ENCODE measurements around the gene FAM53B.

DNA sequence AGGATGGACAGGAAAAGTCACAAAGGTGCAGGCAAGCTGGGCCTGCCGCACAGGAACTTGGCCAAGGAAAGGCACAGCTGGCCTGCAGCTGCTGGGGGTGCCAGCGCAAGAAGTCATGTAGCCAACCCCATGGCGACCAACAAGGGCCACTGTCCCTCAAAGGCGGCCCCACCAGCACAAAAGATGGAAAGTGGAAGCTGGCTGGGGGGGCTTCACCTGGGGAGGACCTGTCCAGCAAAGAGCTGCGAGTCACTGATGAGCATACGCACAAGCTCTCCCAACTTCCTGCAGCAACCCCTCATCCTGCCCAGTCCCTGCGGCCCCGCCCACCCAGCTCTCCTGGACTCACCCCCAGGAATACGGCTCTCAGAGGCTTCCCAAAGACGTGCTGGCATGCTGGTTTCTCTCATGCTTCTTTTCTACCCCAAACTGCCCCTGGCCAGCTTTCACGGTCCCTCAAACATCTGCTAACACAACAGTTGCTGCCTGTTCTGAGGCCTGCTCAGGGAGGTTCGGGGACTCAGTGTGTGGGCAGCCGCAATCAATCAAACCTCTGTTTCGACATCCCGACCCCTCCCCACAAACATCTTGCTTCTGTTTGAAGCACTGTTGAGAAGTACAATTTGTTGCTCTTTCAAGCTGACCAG is 67.6 kb downstream of the FAM53B start:
- TF ChIP-seq, protein P1, sequence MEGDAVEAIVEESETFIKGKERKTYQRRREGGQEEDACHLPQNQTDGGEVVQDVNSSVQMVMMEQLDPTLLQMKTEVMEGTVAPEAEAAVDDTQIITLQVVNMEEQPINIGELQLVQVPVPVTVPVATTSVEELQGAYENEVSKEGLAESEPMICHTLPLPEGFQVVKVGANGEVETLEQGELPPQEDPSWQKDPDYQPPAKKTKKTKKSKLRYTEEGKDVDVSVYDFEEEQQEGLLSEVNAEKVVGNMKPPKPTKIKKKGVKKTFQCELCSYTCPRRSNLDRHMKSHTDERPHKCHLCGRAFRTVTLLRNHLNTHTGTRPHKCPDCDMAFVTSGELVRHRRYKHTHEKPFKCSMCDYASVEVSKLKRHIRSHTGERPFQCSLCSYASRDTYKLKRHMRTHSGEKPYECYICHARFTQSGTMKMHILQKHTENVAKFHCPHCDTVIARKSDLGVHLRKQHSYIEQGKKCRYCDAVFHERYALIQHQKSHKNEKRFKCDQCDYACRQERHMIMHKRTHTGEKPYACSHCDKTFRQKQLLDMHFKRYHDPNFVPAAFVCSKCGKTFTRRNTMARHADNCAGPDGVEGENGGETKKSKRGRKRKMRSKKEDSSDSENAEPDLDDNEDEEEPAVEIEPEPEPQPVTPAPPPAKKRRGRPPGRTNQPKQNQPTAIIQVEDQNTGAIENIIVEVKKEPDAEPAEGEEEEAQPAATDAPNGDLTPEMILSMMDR (conservative IDR thresholded peaks at IDR 0.05) = no peak
- TF ChIP-seq EZH2 (IDR thresholded peaks at IDR 0.05; ENCODE audit: low read depth) = no peak
